Ovary (tissue), 3 donors: ENCODE results near the gene SBNO1.

Experiments
- POLR2A ChIP-seq: fragments of 450-650 bp; IDR thresholded peaks from one replicate; pipeline ENCODE4 v1.6.1; 2017; ENCODE audit warnings: antibody characterized with exemption, mild to moderate bottlenecking, moderate library complexity
- TF ChIP-seq, protein P1 (sequence below), 3 donors: fragments of 450-650 bp in 2 of 3; fragments of 200-600 bp in 1 of 3; IDR thresholded peaks; one replicate each; pipeline versions ENCODE4 v1.5.1 to v1.8.0; 2016 to 2022; ENCODE audit warnings: antibody characterized with exemption in 3 of 3, mild to moderate bottlenecking in 1 of 3
- donor health status: DM: no; HTN: no; CAD: no.

GRCh38 chr12:123267335-123267920 lies 97.2 kb downstream of the SBNO1 start:
- TF ChIP-seq, protein P1, sequence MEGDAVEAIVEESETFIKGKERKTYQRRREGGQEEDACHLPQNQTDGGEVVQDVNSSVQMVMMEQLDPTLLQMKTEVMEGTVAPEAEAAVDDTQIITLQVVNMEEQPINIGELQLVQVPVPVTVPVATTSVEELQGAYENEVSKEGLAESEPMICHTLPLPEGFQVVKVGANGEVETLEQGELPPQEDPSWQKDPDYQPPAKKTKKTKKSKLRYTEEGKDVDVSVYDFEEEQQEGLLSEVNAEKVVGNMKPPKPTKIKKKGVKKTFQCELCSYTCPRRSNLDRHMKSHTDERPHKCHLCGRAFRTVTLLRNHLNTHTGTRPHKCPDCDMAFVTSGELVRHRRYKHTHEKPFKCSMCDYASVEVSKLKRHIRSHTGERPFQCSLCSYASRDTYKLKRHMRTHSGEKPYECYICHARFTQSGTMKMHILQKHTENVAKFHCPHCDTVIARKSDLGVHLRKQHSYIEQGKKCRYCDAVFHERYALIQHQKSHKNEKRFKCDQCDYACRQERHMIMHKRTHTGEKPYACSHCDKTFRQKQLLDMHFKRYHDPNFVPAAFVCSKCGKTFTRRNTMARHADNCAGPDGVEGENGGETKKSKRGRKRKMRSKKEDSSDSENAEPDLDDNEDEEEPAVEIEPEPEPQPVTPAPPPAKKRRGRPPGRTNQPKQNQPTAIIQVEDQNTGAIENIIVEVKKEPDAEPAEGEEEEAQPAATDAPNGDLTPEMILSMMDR (IDR thresholded peaks at IDR 0.05): no peak
- no peak for TF ChIP-seq POLR2A
